ENCODE data around the gene B3GNT4. TPM values are rescaled to one million over a fixed set of nuclear protein-coding genes. Genes with fewer than 3 reads are reported as not detected.

The B3GNT4 gene
- total and polyA plus RNA-seq, 8 donors, result 0.58 to 0.81 (median 0.62) TPM; not detected in 4

GRCh38 chr12:122195405-122195804 lies 8.1 kb upstream of the B3GNT4 start:
- Histone ChIP-seq H3K4me1 (peaks cover 0 to 4% (median 0%) of the 10 kb centered on the region in 4 donors), H3K27ac (no peak overlapping the region), H3K9me3 (peaks cover 0 to 6% (median 0%) of the 10 kb centered on the region in 4 donors), H3K4me3 (no peak overlapping the region), H3K27me3 (peaks cover 0 to 38% (median 12%) of the 10 kb centered on the region in 3 donors), H3K36me3 (no peaks in the 10 kb centered on the region)
- TF ChIP-seq POLR2A (IDR thresholded peaks at IDR 0.05), result no peak
- TF ChIP-seq CTCF (IDR thresholded peaks at IDR 0.05), result no peak
- no peak for TF ChIP-seq EP300 (IDR thresholded peaks at IDR 0.05)
- no peak for TF ChIP-seq POLR2AphosphoS5 (IDR thresholded peaks at IDR 0.05)
- WGBS, 5 donors, result 89 to 93% (median 90%) methylated on average over 4 of the region's 4 CpGs
- intact Hi-C loops (cut with DNase I; ENCODE audit: low total_unique reads), result no loop called here
- no peak for DNase-seq

- no peak overlapping the region for H3K4me3 ChIP-seq
- H3K27ac ChIP-seq, result no peak overlapping the region
- H3K36me3 ChIP-seq, result no peaks in the 10 kb centered on the region
- no peak for DNase-seq
- WGBS, 5 donors, result 62 to 85% (median 65%) methylated on average over 1 of the region's 1 CpG
- peaks cover 0 to under 1% (median 0%) of the 10 kb centered on the region in 4 donors for H3K4me1 ChIP-seq
- intact Hi-C loops (cut with DNase I; ENCODE audit: low total_unique reads), result no loop called here
- H3K27me3 ChIP-seq, result peaks cover 5 to 58% (median 25%) of the 10 kb centered on the region in 3 donors
- TF ChIP-seq EP300 (IDR thresholded peaks at IDR 0.05) (no peak), POLR2A (IDR thresholded peaks at IDR 0.05) (no peak), CTCF (IDR thresholded peaks at IDR 0.05) (no peak), POLR2AphosphoS5 (IDR thresholded peaks at IDR 0.05) (no peak)
- peaks cover 0 to 6% (median 0%) of the 10 kb centered on the region in 4 donors for H3K9me3 ChIP-seq
Measured at GRCh38 chr12:122197612-122197966, 5.9 kb upstream of the B3GNT4 start.

GRCh38 chr12:122199484-122200355 lies 3.8 kb upstream of the B3GNT4 start:
- peaks cover 19 to 21% (median 20%) of the 10 kb centered on the region in 4 donors for H3K4me1 ChIP-seq
- H3K4me3 ChIP-seq, result no peak overlapping the region
- peaks cover 0 to 6% (median 0%) of the 10 kb centered on the region in 4 donors for H3K9me3 ChIP-seq
- H3K27me3 ChIP-seq, result peaks cover 5 to 79% (median 45%) of the 10 kb centered on the region in 3 donors
- H3K27ac ChIP-seq, result no peak overlapping the region
- 83 to 91% (median 89%) methylated on average over 26 to 29 of the region's 29 CpGs for WGBS, 5 donors
- intact Hi-C loops (cut with DNase I; ENCODE audit: low total_unique reads), result no loop called here
- no peak for DNase-seq
- no peaks in the 10 kb centered on the region for H3K36me3 ChIP-seq
- no peak for TF ChIP-seq POLR2A (IDR thresholded peaks at IDR 0.05)
- no peak for TF ChIP-seq POLR2AphosphoS5 (IDR thresholded peaks at IDR 0.05)
- no peak for TF ChIP-seq EP300 (IDR thresholded peaks at IDR 0.05)
- TF ChIP-seq CTCF (IDR thresholded peaks at IDR 0.05), result no peak

- H3K9me3 ChIP-seq, result no peaks in the 10 kb centered on the region
- H3K36me3 ChIP-seq, result no peaks in the 10 kb centered on the region
- peaks cover 19 to 28% (median 24%) of the 10 kb centered on the region in 4 donors for H3K4me1 ChIP-seq
- TF ChIP-seq POLR2A (IDR thresholded peaks at IDR 0.05) (no peak), CTCF (IDR thresholded peaks at IDR 0.05) (no peak)
- DNase-seq, result peak in 1 of 2 donors; percentile 23
- peaks cover 5 to 89% (median 49%) of the 10 kb centered on the region in 3 donors for H3K27me3 ChIP-seq
- no peak overlapping the region for H3K4me3 ChIP-seq
- no peak overlapping the region for H3K27ac ChIP-seq
- intact Hi-C loops (cut with DNase I; ENCODE audit: low total_unique reads), result no loop called here
- WGBS, 5 donors, result 35 to 50% (median 46%) methylated on average over 17 to 24 of the region's 24 CpGs
Measured at GRCh38 chr12:122200541-122201175, 2.9 kb upstream of the B3GNT4 start.

Data from stomach (tissue), 9 donors.